C4-2B (cell line): Measurements from ENCODE around the gene AGBL1.

Source experiments
- CTCF ChIP-seq: fragments of 450-650 bp; conservative IDR thresholded peaks from 2 replicates; pipeline ENCODE4 v1.5.1; 2017; ENCODE audit warnings: mild to moderate bottlenecking
- ZFX ChIP-seq: fragments of 450-650 bp; IDR thresholded peaks from 2 replicates; pipeline ENCODE4 v1.6.1; 2017

GRCh38 chr15:86201313-86202008 is 121.8 kb downstream of the AGBL1 start:
- TF ChIP-seq CTCF (no peak), ZFX (no peak)
